ENCODE measurements around the gene UNK. TPM values are rescaled to one million over a fixed set of nuclear protein-coding genes. Genes with fewer than 3 reads are reported as not detected.

UNK gene
- total RNA-seq, 1 donor from 2014 or later, result 16.8 TPM

- intact Hi-C loops (cut with DNase I), result no loop called here
- DNase-seq (ENCODE audit: low spot score), result no peak
Measured at GRCh38 chr17:75813081-75814020, 28.7 kb downstream of the UNK start.

- no peak for DNase-seq (ENCODE audit: low spot score)
- intact Hi-C loops (cut with DNase I), result no loop called here
Measured at GRCh38 chr17:75814021-75814395, 29.4 kb downstream of the UNK start.

- intact Hi-C loops (cut with DNase I), result no loop called here
- DNase-seq (ENCODE audit: low spot score), result no peak
Measured at GRCh38 chr17:75814900-75815373, 30.3 kb downstream of the UNK start.

GRCh38 chr17:75815399-75815798 lies 30.8 kb downstream of the UNK start:
- intact Hi-C loops (cut with DNase I), result no loop called here
- DNase-seq (ENCODE audit: low spot score), result no peak

- intact Hi-C loops (cut with DNase I), result no loop called here
- DNase-seq (ENCODE audit: low spot score), result no peak
Measured at GRCh38 chr17:75816693-75817092, 32.1 kb downstream of the UNK start.

GRCh38 chr17:75817571-75817970 lies 33.0 kb downstream of the UNK start:
- intact Hi-C loops (cut with DNase I), result no loop called here
- DNase-seq (ENCODE audit: low spot score), result no peak

GRCh38 chr17:75818326-75818885 lies 33.8 kb downstream of the UNK start:
- DNase-seq (ENCODE audit: low spot score), result no peak

GRCh38 chr17:75819116-75819515 lies 34.5 kb downstream of the UNK start:
- DNase-seq (ENCODE audit: low spot score), result no peak
- intact Hi-C loops (cut with DNase I), result no loop called here

More at GRCh38 chr17:75818326-75818885, 33.8 kb downstream of the UNK start:
- intact Hi-C loops (cut with DNase I), result no loop called here

GRCh38 chr17:75819678-75820077 lies 35.1 kb downstream of the UNK start:
- intact Hi-C loops (cut with DNase I), result no loop called here
- DNase-seq (ENCODE audit: low spot score), result no peak

GRCh38 chr17:75820094-75821080 lies 35.8 kb downstream of the UNK start:
- no peak for DNase-seq (ENCODE audit: low spot score)
- intact Hi-C loops (cut with DNase I), result no loop called here

GRCh38 chr17:75821552-75821951 lies 36.9 kb downstream of the UNK start:
- intact Hi-C loops (cut with DNase I), result no loop called here
- no peak for DNase-seq (ENCODE audit: low spot score)

- intact Hi-C loops (cut with DNase I), result no loop called here
- DNase-seq (ENCODE audit: low spot score), result no peak
Measured at GRCh38 chr17:75822119-75822799, 37.7 kb downstream of the UNK start.

GRCh38 chr17:75822800-75823166 lies 38.2 kb downstream of the UNK start:
- DNase-seq (ENCODE audit: low spot score), result no peak
- intact Hi-C loops (cut with DNase I), result no loop called here

GRCh38 chr17:75823257-75824041 lies 38.8 kb downstream of the UNK start:
- intact Hi-C loops (cut with DNase I), result no loop called here
- DNase-seq (ENCODE audit: low spot score), result no peak

- intact Hi-C loops (cut with DNase I), result no loop called here
- no peak for DNase-seq (ENCODE audit: low spot score)
Measured at GRCh38 chr17:75824050-75824552, 39.5 kb downstream of the UNK start.

- no peak for DNase-seq (ENCODE audit: low spot score)
- intact Hi-C loops (cut with DNase I), result loop anchor here (5.0 kb wide), 2 partner anchors 37 to 57 kb away; partner anchors contain the start of gene GALK1
Measured at GRCh38 chr17:75824666-75825065, 40.1 kb downstream of the UNK start.

GRCh38 chr17:75825149-75825552 lies 40.5 kb downstream of the UNK start:
- no peak for DNase-seq (ENCODE audit: low spot score)
- intact Hi-C loops (cut with DNase I), result loop anchor here (5.0 kb wide), 2 partner anchors 38 to 58 kb away; partner anchors contain the start of gene GALK1

- DNase-seq (ENCODE audit: low spot score), result no peak
- intact Hi-C loops (cut with DNase I), result loop anchor here (5.0 kb wide), 2 partner anchors 39 to 59 kb away; partner anchors contain the start of gene GALK1
Measured at GRCh38 chr17:75825748-75826370, 41.3 kb downstream of the UNK start.
